ENCODE results near the gene EDEM3. TPM values are rescaled to one million over a fixed set of nuclear protein-coding genes. Genes with fewer than 3 reads are reported as not detected.

Gene EDEM3
- total and polyA plus RNA-seq, 2 experiments from 2014 or later: 20.8 to 41.4 TPM

GRCh38 chr1:184748740-184749139 lies 5.9 kb downstream of the EDEM3 start:
- peaks cover 35% of the 10 kb centered on the region for H3K4me1 ChIP-seq (ENCODE audit: insufficient read depth)
- peak overlapping the region; percentile 40 for H3K4me3 ChIP-seq
- peaks cover 95% of the 10 kb centered on the region for H3K79me2 ChIP-seq (ENCODE audit: insufficient read depth)
- TF ChIP-seq EZH2 (IDR thresholded peaks at IDR 0.05; ENCODE audit: insufficient read depth, poor library complexity, severe bottlenecking) (no peak), EZH2phosphoT487 (IDR thresholded peaks at IDR 0.05; ENCODE audit: insufficient read depth, low read depth) (no peak)
- peak overlapping the region; percentile 36 for H2AFZ ChIP-seq
- H3K9me2 ChIP-seq (ENCODE audit: insufficient read depth): no peaks in the 10 kb centered on the region
- H3K9ac ChIP-seq: peak overlapping the region; percentile 42
- peaks cover 4% of the 10 kb centered on the region; the same call in 1 of the 2 replicates for H3K36me3 ChIP-seq (ENCODE audit: low read depth)
- peak; percentile 36 for DNase-seq
- H3K27me3 ChIP-seq (replicated peaks; ENCODE audit: insufficient read depth): no peaks in the 10 kb centered on the region
- H3K9me3 ChIP-seq (ENCODE audit: low read depth): no peaks in the 10 kb centered on the region
- 10 to 28% methylated on average over 2 of the region's 2 CpGs for WGBS, 2 experiments (ENCODE audit: low coverage in 1 of 2, low lambda C conversion rate in 2 of 2, missing lambda C conversion rate in 2 of 2)
- peak overlapping the region; percentile 4 for H3K27ac ChIP-seq
- peak overlapping the region; percentile 70 for H3K4me2 ChIP-seq (ENCODE audit: unreplicated experiment)
- no peaks in the 10 kb centered on the region for H4K20me1 ChIP-seq (ENCODE audit: insufficient read depth)
- H3F3A ChIP-seq (ENCODE audit: insufficient read depth): 0 out of 2 replicates have a peak, but pooled peaks cover 7% of the 10 kb centered on the region
- in situ Hi-C loops (cut with MboI): no loop called here

- Histone ChIP-seq H3K79me2 (ENCODE audit: insufficient read depth) (peaks cover 95% of the 10 kb centered on the region), H3K27ac (no peak overlapping the region), H2AFZ (no peak overlapping the region), H3K27me3 (replicated peaks; ENCODE audit: insufficient read depth) (no peaks in the 10 kb centered on the region), H3K36me3 (ENCODE audit: low read depth) (peaks cover 4% of the 10 kb centered on the region; the same call in 1 of the 2 replicates), H3K4me2 (ENCODE audit: unreplicated experiment) (no peak overlapping the region), H4K20me1 (ENCODE audit: insufficient read depth) (no peaks in the 10 kb centered on the region), H3K9me2 (ENCODE audit: insufficient read depth) (no peaks in the 10 kb centered on the region), H3K9me3 (ENCODE audit: low read depth) (no peaks in the 10 kb centered on the region), H3K4me1 (ENCODE audit: insufficient read depth) (peaks cover 23% of the 10 kb centered on the region), H3K9ac (no peak overlapping the region), H3F3A (ENCODE audit: insufficient read depth) (0 out of 2 replicates have a peak, but pooled peaks cover 7% of the 10 kb centered on the region), H3K4me3 (no peak overlapping the region)
- in situ Hi-C loops (cut with MboI): no loop called here
- TF ChIP-seq EZH2phosphoT487 (IDR thresholded peaks at IDR 0.05; ENCODE audit: insufficient read depth, low read depth) (no peak), EZH2 (IDR thresholded peaks at IDR 0.05; ENCODE audit: insufficient read depth, poor library complexity, severe bottlenecking) (no peak)
- 64 to 100% methylated on average over 2 to 3 of the region's 3 CpGs for WGBS, 2 experiments (ENCODE audit: low coverage in 1 of 2, low lambda C conversion rate in 2 of 2, missing lambda C conversion rate in 2 of 2)
- no peak for DNase-seq
These were observed 7.3 kb downstream of the EDEM3 start for GRCh38 chr1:184747089-184747955.

- no peaks in the 10 kb centered on the region for H3K9me3 ChIP-seq (ENCODE audit: low read depth)
- H3K4me3 ChIP-seq: no peak overlapping the region
- no peak overlapping the region for H3K27ac ChIP-seq
- in situ Hi-C loops (cut with MboI): no loop called here
- peaks cover 20% of the 10 kb centered on the region for H3K4me1 ChIP-seq (ENCODE audit: insufficient read depth)
- peaks cover 91% of the 10 kb centered on the region for H3K79me2 ChIP-seq (ENCODE audit: insufficient read depth)
- H3K27me3 ChIP-seq (replicated peaks; ENCODE audit: insufficient read depth): no peaks in the 10 kb centered on the region
- H3K36me3 ChIP-seq (ENCODE audit: low read depth): peaks cover 4% of the 10 kb centered on the region; the same call in 1 of the 2 replicates
- WGBS, 2 experiments (ENCODE audit: low coverage in 1 of 2, low lambda C conversion rate in 2 of 2, missing lambda C conversion rate in 2 of 2): 72 to 73% methylated on average over 4 of the region's 4 CpGs
- no peak overlapping the region for H3K9ac ChIP-seq
- H3K9me2 ChIP-seq (ENCODE audit: insufficient read depth): no peaks in the 10 kb centered on the region
- TF ChIP-seq EZH2 (IDR thresholded peaks at IDR 0.05; ENCODE audit: insufficient read depth, poor library complexity, severe bottlenecking): no peak
- no peak for TF ChIP-seq EZH2phosphoT487 (IDR thresholded peaks at IDR 0.05; ENCODE audit: insufficient read depth, low read depth)
- no peak for DNase-seq
- H3F3A ChIP-seq (ENCODE audit: insufficient read depth): 0 out of 2 replicates have a peak, but pooled peaks cover 7% of the 10 kb centered on the region
- H4K20me1 ChIP-seq (ENCODE audit: insufficient read depth): no peaks in the 10 kb centered on the region
- H2AFZ ChIP-seq: no peak overlapping the region
- no peak overlapping the region for H3K4me2 ChIP-seq (ENCODE audit: unreplicated experiment)
These were observed 8.6 kb downstream of the EDEM3 start for GRCh38 chr1:184745929-184746638.

GRCh38 chr1:184745110-184745509 lies 9.5 kb downstream of the EDEM3 start:
- H3K4me2 ChIP-seq (ENCODE audit: unreplicated experiment): no peak overlapping the region
- in situ Hi-C loops (cut with MboI): no loop called here
- peaks cover 20% of the 10 kb centered on the region for H3K4me1 ChIP-seq (ENCODE audit: insufficient read depth)
- no peaks in the 10 kb centered on the region for H3K9me3 ChIP-seq (ENCODE audit: low read depth)
- H3K27me3 ChIP-seq (replicated peaks; ENCODE audit: insufficient read depth): no peaks in the 10 kb centered on the region
- H3F3A ChIP-seq (ENCODE audit: insufficient read depth): 0 out of 2 replicates have a peak, but pooled peaks cover 7% of the 10 kb centered on the region
- H3K79me2 ChIP-seq (ENCODE audit: insufficient read depth): peaks cover 89% of the 10 kb centered on the region
- no peaks in the 10 kb centered on the region for H3K9me2 ChIP-seq (ENCODE audit: insufficient read depth)
- 95 to 98% methylated on average over 2 of the region's 2 CpGs for WGBS, 2 experiments (ENCODE audit: low coverage in 1 of 2, low lambda C conversion rate in 2 of 2, missing lambda C conversion rate in 2 of 2)
- DNase-seq: no peak
- no peak overlapping the region for H2AFZ ChIP-seq
- no peak overlapping the region for H3K4me3 ChIP-seq
- TF ChIP-seq EZH2 (IDR thresholded peaks at IDR 0.05; ENCODE audit: insufficient read depth, poor library complexity, severe bottlenecking) (no peak), EZH2phosphoT487 (IDR thresholded peaks at IDR 0.05; ENCODE audit: insufficient read depth, low read depth) (no peak)
- H3K9ac ChIP-seq: no peak overlapping the region
- H4K20me1 ChIP-seq (ENCODE audit: insufficient read depth): no peaks in the 10 kb centered on the region
- no peak overlapping the region for H3K27ac ChIP-seq
- peaks cover 4% of the 10 kb centered on the region; the same call in 1 of the 2 replicates for H3K36me3 ChIP-seq (ENCODE audit: low read depth)
